Activated CD8-positive, alpha-beta memory T cell treated with anti-CD3 and anti-CD28 coated beads, Interleukin-2, amount 10 ng/mL, durations not matched to agents 7 days and 5 days (primary cell): ENCODE results near the gene CALN1. TPM values are rescaled to one million over a fixed set of nuclear protein-coding genes. Genes with fewer than 3 reads are reported as not detected.
"Not testable (repeated sequence)": the region's sequence is repeated elsewhere in the genome, so short reads cannot be mapped to it uniquely, and the experiment has no call there.

Experiments
- ATAC-seq: fragments of 150-1000 bp; cut with Tn5 transposase; one replicate; pipeline ENCODE4 v1.10.0; 2021; ENCODE audit warnings: moderate library complexity
- CTCF ChIA-PET: fragments of 350-600 bp; sonication (Branson Sonifier 250); formaldehyde crosslinking; loops from one replicate; lab custom pipeline; 2021; ENCODE audit warnings: antibody characterized with exemption; lab: Charles Lee
- DNase-seq: peaks from one replicate; pipeline ENCODE4 v3.0.0-alpha.2; 2020
- H3K27ac Mint-ChIP-seq: one replicate; pipeline ENCODE4 v1.8.0; 2021; ENCODE audit warnings: mild to moderate bottlenecking, mixed read lengths
- H3K27me3 Mint-ChIP-seq: one replicate; pipeline ENCODE4 v1.8.0; 2021; ENCODE audit warnings: mixed read lengths
- H3K36me3 Mint-ChIP-seq: one replicate; pipeline ENCODE4 v1.8.0; 2021; ENCODE audit warnings: mild to moderate bottlenecking, mixed read lengths
- H3K4me1 Mint-ChIP-seq: one replicate; pipeline ENCODE4 v1.8.0; 2021; ENCODE audit warnings: mixed read lengths
- H3K4me3 Mint-ChIP-seq: one replicate; pipeline ENCODE4 v1.8.0; 2021; ENCODE audit warnings: mild to moderate bottlenecking, moderate library complexity, mixed read lengths
- H3K9me3 Mint-ChIP-seq: one replicate; pipeline ENCODE4 v1.8.0; 2022; ENCODE audit warnings: low read depth, mixed read lengths
- total RNA-seq, 2 experiments: library from RNA; stranded (reverse); gene quantifications; one replicate each; pipeline ENCODE4 v1.2.3, GENCODE V29; 2021

CALN1 gene
- total RNA-seq, 2 experiments from 2014 or later: not detected

GRCh38 chr7:72403458-72404076 lies 8.6 kb downstream of the CALN1 start:
- no peak overlapping the region for H3K27ac Mint-ChIP-seq
- no peaks in the 10 kb centered on the region for H3K4me1 Mint-ChIP-seq
- CTCF ChIA-PET: no interaction called here
- ATAC-seq (no peak), DNase-seq (no peak)
- H3K9me3 Mint-ChIP-seq: peaks cover 4% of the 10 kb centered on the region
- H3K27me3 Mint-ChIP-seq: no peaks in the 10 kb centered on the region
- H3K36me3 Mint-ChIP-seq: no peaks in the 10 kb centered on the region
- H3K4me3 Mint-ChIP-seq: no peak overlapping the region

GRCh38 chr7:72394016-72394415 lies 18.1 kb downstream of the CALN1 start:
- ATAC-seq (no peak), DNase-seq (no peak)
- no peaks in the 10 kb centered on the region for H3K4me1 Mint-ChIP-seq
- CTCF ChIA-PET: no interaction called here
- no peaks in the 10 kb centered on the region for H3K36me3 Mint-ChIP-seq
- peaks cover 6% of the 10 kb centered on the region for H3K9me3 Mint-ChIP-seq
- no peaks in the 10 kb centered on the region for H3K27me3 Mint-ChIP-seq
- H3K27ac Mint-ChIP-seq: no peak overlapping the region
- H3K4me3 Mint-ChIP-seq: no peak overlapping the region

- DNase-seq (no peak), ATAC-seq (no peak)
- H3K9me3 Mint-ChIP-seq: peaks cover 3% of the 10 kb centered on the region
- no peaks in the 10 kb centered on the region for H3K4me1 Mint-ChIP-seq
- H3K36me3 Mint-ChIP-seq: no peaks in the 10 kb centered on the region
- H3K27ac Mint-ChIP-seq: no peak overlapping the region
- H3K4me3 Mint-ChIP-seq: no peak overlapping the region
- CTCF ChIA-PET: no interaction called here
- no peaks in the 10 kb centered on the region for H3K27me3 Mint-ChIP-seq
Measured at GRCh38 chr7:72391821-72392377, 20.2 kb downstream of the CALN1 start.

GRCh38 chr7:72386118-72386517 lies 26.0 kb downstream of the CALN1 start:
- no peak for DNase-seq
- no peak for ATAC-seq
- Mint-ChIP-seq H3K36me3 (no peaks in the 10 kb centered on the region), H3K9me3 (peaks cover 5% of the 10 kb centered on the region), H3K27me3 (no peaks in the 10 kb centered on the region), H3K27ac (no peak overlapping the region), H3K4me1 (no peaks in the 10 kb centered on the region), H3K4me3 (no peak overlapping the region)
- CTCF ChIA-PET: no interaction called here

GRCh38 chr7:72362246-72362645 lies 49.9 kb downstream of the CALN1 start:
- Mint-ChIP-seq H3K36me3 (no peaks in the 10 kb centered on the region), H3K27ac (no peak overlapping the region), H3K9me3 (peaks cover 11% of the 10 kb centered on the region), H3K27me3 (no peaks in the 10 kb centered on the region), H3K4me1 (no peaks in the 10 kb centered on the region), H3K4me3 (no peak overlapping the region)
- DNase-seq: no peak
- ATAC-seq: no peak
- CTCF ChIA-PET: no interaction called here

- Mint-ChIP-seq H3K36me3 (no peaks in the 10 kb centered on the region), H3K9me3 (peaks cover 4% of the 10 kb centered on the region), H3K27ac (no peak overlapping the region), H3K4me3 (no peak overlapping the region), H3K4me1 (no peaks in the 10 kb centered on the region), H3K27me3 (no peaks in the 10 kb centered on the region)
- CTCF ChIA-PET: no interaction called here
- ATAC-seq: no peak
- DNase-seq: no peak
Measured at GRCh38 chr7:72345208-72345727, 66.9 kb downstream of the CALN1 start.

GRCh38 chr7:72343991-72344390 lies 68.1 kb downstream of the CALN1 start:
- Mint-ChIP-seq H3K4me1 (no peaks in the 10 kb centered on the region), H3K9me3 (peaks cover 3% of the 10 kb centered on the region), H3K27ac (no peak overlapping the region), H3K36me3 (no peaks in the 10 kb centered on the region), H3K4me3 (no peak overlapping the region), H3K27me3 (no peaks in the 10 kb centered on the region)
- CTCF ChIA-PET: interaction anchor here (0.6 kb wide), 1 partner anchor 442 kb away, joined by 3 read pairs; no protein-coding TSS in a partner anchor
- DNase-seq (no peak), ATAC-seq (no peak)

GRCh38 chr7:72343354-72343753 lies 68.8 kb downstream of the CALN1 start:
- H3K9me3 Mint-ChIP-seq: not testable (repeated sequence)
- CTCF ChIA-PET: interaction anchor here (0.6 kb wide), 1 partner anchor 443 kb away, joined by 3 read pairs; no protein-coding TSS in a partner anchor

GRCh38 chr7:72337390-72338167 lies 74.6 kb downstream of the CALN1 start:
- peaks cover 9% of the 10 kb centered on the region for H3K9me3 Mint-ChIP-seq
- H3K36me3 Mint-ChIP-seq: peaks cover 2% of the 10 kb centered on the region
- no peak overlapping the region for H3K27ac Mint-ChIP-seq
- ATAC-seq: no peak
- peaks cover 21% of the 10 kb centered on the region for H3K27me3 Mint-ChIP-seq
- CTCF ChIA-PET: no interaction called here
- no peak for DNase-seq
- H3K4me1 Mint-ChIP-seq: no peaks in the 10 kb centered on the region
- no peak overlapping the region for H3K4me3 Mint-ChIP-seq

More at GRCh38 chr7:72343354-72343753, 68.8 kb downstream of the CALN1 start:
- H3K36me3 Mint-ChIP-seq, H3K27ac Mint-ChIP-seq, H3K27me3 Mint-ChIP-seq, DNase-seq, H3K4me1 Mint-ChIP-seq, H3K4me3 Mint-ChIP-seq, ATAC-seq: not testable (repeated sequence)

- Mint-ChIP-seq H3K4me3 (no peak overlapping the region), H3K4me1 (no peaks in the 10 kb centered on the region), H3K36me3 (peaks cover 2% of the 10 kb centered on the region), H3K27me3 (peaks cover 21% of the 10 kb centered on the region), H3K27ac (no peak overlapping the region), H3K9me3 (peaks cover 9% of the 10 kb centered on the region)
- CTCF ChIA-PET: no interaction called here
- DNase-seq (no peak), ATAC-seq (no peak)
Measured at GRCh38 chr7:72336632-72337389, 75.3 kb downstream of the CALN1 start.

- Mint-ChIP-seq H3K36me3 (peaks cover 2% of the 10 kb centered on the region), H3K27ac (no peak overlapping the region), H3K27me3 (peaks cover 21% of the 10 kb centered on the region), H3K9me3 (peaks cover 9% of the 10 kb centered on the region), H3K4me3 (no peak overlapping the region), H3K4me1 (no peaks in the 10 kb centered on the region)
- ATAC-seq (no peak), DNase-seq (no peak)
- CTCF ChIA-PET: no interaction called here
Measured at GRCh38 chr7:72336382-72336631, 75.8 kb downstream of the CALN1 start.

GRCh38 chr7:72335561-72336381 lies 76.4 kb downstream of the CALN1 start:
- Mint-ChIP-seq H3K4me1 (no peaks in the 10 kb centered on the region), H3K4me3 (no peak overlapping the region), H3K27ac (no peak overlapping the region), H3K36me3 (peaks cover 2% of the 10 kb centered on the region), H3K27me3 (peaks cover 21% of the 10 kb centered on the region), H3K9me3 (peaks cover 10% of the 10 kb centered on the region)
- DNase-seq (no peak), ATAC-seq (no peak)
- CTCF ChIA-PET: no interaction called here

- ATAC-seq (no peak), DNase-seq (no peak)
- CTCF ChIA-PET: no interaction called here
- Mint-ChIP-seq H3K27ac (no peak overlapping the region), H3K4me1 (no peaks in the 10 kb centered on the region), H3K4me3 (no peak overlapping the region), H3K36me3 (peaks cover 2% of the 10 kb centered on the region), H3K27me3 (peaks cover 21% of the 10 kb centered on the region), H3K9me3 (peaks cover 9% of the 10 kb centered on the region)
Measured at GRCh38 chr7:72334698-72335097, 77.4 kb downstream of the CALN1 start.
